H1 (cell line): ENCODE results near the gene TNRC6C. TPM values are rescaled to one million over a fixed set of nuclear protein-coding genes. Genes with fewer than 3 reads are reported as not detected.

Experiments
- CHD1 ChIP-seq: IDR thresholded peaks from 2 replicates; pipeline ENCODE4 v1.6.1; 2012; ENCODE audit warnings: low read depth, low read length, improper control_type of control experiment
- EGR1 ChIP-seq: IDR thresholded peaks from 2 replicates; pipeline ENCODE4 v1.6.1; 2011; ENCODE audit warnings: low read depth, low read length, borderline replicate concordance
- FOSL1 ChIP-seq: IDR thresholded peaks from 2 replicates; pipeline ENCODE4 v1.6.1; 2011; ENCODE audit warnings: mild to moderate bottlenecking, low read depth, low read length, moderate library complexity; ENCODE audit not compliant: insufficient read depth
- JUN ChIP-seq: IDR thresholded peaks from 2 replicates; pipeline ENCODE4 v1.6.1; 2011; ENCODE audit warnings: low read depth, mild to moderate bottlenecking, improper control_type of control experiment, low read length
- NANOG ChIP-seq: IDR thresholded peaks from 2 replicates; pipeline ENCODE4 v1.6.1; 2011; ENCODE audit warnings: low read length, low read depth, mild to moderate bottlenecking, inconsistent platforms; ENCODE audit not compliant: insufficient read depth, poor library complexity, severe bottlenecking
- RFX5 ChIP-seq: IDR thresholded peaks from 2 replicates; pipeline ENCODE4 v1.6.1; 2011; ENCODE audit warnings: low read depth, low read length, improper control_type of control experiment, borderline replicate concordance
- ZNF274 ChIP-seq: IDR thresholded peaks from 2 replicates; pipeline ENCODE4 v1.7.0; 2012; ENCODE audit warnings: low read length, borderline replicate concordance; ENCODE audit errors: extremely low read depth
- polyA plus RNA-seq, 7 experiments: library from polyadenylated mRNA; depleted of rRNA in 3 of 7; stranded (reverse) in 5 of 7; unstranded in 2 of 7; fragments of >200 nt in 5 of 7; fragments of 200-250 nt in 2 of 7; gene quantifications; 1 replicate in 5 of 7; 2 replicates in 1 of 7; 4 replicates in 1 of 7; pipeline versions ENCODE4 v1.2.1 to v1.2.3, GENCODE V29; 2011 to 2013; ENCODE audit warnings: missing spikeins in 2 of 7, mixed read lengths in 2 of 7
- total RNA-seq: library from RNA; stranded (reverse); fragmentation: NEBNext Ultra II Directional; extraction: Animal tissue kit (Norgen Biotek cat#: 25700); gene quantifications from 2 replicates; pipeline ENCODE4 v1.2.1, GENCODE V29; 2021

Gene TNRC6C
- total and polyA plus RNA-seq, 2 of the 8 experiments (the other 6 are each of a cell fraction or from before 2014, with no cell fraction given), result 2.8 to 28.9 TPM

- TF ChIP-seq NANOG, result no peak
- no peak for TF ChIP-seq RFX5
- TF ChIP-seq ZNF274, result no peak
- TF ChIP-seq EGR1, result no peak
- no peak for TF ChIP-seq FOSL1
- TF ChIP-seq JUN, result no peak
- TF ChIP-seq CHD1, result no peak
- TF ChIP-seq, all 59 proteins: peak for 0
These were observed 146.0 kb downstream of the TNRC6C start (continued) for GRCh38 chr17:78104540-78104941.
